Bronchial epithelial cell (primary cell): Measurements from ENCODE around the gene ATG12. TPM values are rescaled to one million over a fixed set of nuclear protein-coding genes. Genes with fewer than 3 reads are reported as not detected.
"Not testable (repeated sequence)": the region's sequence is repeated elsewhere in the genome, so short reads cannot be mapped to it uniquely, and the experiment has no call there.

Source experiments
- DNase-seq: peaks from one replicate; pipeline ENCODE4 v3.0.0-alpha.2; 2010; ENCODE audit warnings: low read depth
- FAIRE-seq: peaks from 2 replicates; lab custom pipeline; 2011; peaks lifted over from hg19 to GRCh38; lab: Jason Lieb, UNC
- H3K27me3 ChIP-seq: 2 replicates; pipeline ENCODE4 v1.5.1; 2011; ENCODE audit warnings: low read length; ENCODE audit not compliant: control insufficient read depth, insufficient read depth
- H3K36me3 ChIP-seq: 2 replicates; pipeline ENCODE4 v1.5.1; 2011; ENCODE audit warnings: low read length; ENCODE audit not compliant: control insufficient read depth, insufficient read depth
- H3K4me3 ChIP-seq: 2 replicates; pipeline ENCODE4 v1.5.1; 2011; ENCODE audit warnings: mild to moderate bottlenecking, low read depth, low read length, control low read depth
- total RNA-seq: library from RNA; depleted of rRNA; stranded (reverse); fragments of >200 nt; gene quantifications from 2 replicates; pipeline ENCODE4 v1.2.1, GENCODE V29; 2014
- TF ChIP-seq, protein P1 (sequence below): IDR thresholded peaks from 2 replicates; pipeline ENCODE4 v1.5.1; 2011; ENCODE audit warnings: mild to moderate bottlenecking, moderate library complexity, low read length, control low read depth, inconsistent platforms; ENCODE audit not compliant: insufficient read depth, severe bottlenecking

ATG12 gene
- total RNA-seq, 1 donor from 2014 or later = 45.5 TPM

DNA sequence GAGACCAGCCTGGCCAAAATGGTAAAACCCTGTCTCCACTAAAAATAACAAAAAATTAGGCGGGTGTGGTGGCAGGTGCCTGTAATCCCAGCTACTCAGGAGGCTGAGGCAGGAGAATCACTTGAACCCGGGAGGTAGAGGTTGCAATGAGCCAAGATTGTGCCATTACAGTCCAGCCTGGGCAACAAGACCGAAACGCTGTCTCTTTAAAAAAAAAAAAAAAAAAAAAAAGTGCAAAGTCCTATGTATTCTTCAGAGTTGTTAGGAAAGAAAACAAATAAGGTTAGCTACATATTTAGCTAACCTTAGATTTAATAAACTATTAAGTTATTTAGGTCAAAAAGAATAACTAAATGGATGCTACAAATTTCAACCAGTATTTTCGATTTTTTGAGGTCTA lies 11.5 kb downstream of the ATG12 start:
- H3K36me3 ChIP-seq = no peaks in the 10 kb centered on the region
- H3K4me3 ChIP-seq = no peak overlapping the region
- TF ChIP-seq, protein P1, sequence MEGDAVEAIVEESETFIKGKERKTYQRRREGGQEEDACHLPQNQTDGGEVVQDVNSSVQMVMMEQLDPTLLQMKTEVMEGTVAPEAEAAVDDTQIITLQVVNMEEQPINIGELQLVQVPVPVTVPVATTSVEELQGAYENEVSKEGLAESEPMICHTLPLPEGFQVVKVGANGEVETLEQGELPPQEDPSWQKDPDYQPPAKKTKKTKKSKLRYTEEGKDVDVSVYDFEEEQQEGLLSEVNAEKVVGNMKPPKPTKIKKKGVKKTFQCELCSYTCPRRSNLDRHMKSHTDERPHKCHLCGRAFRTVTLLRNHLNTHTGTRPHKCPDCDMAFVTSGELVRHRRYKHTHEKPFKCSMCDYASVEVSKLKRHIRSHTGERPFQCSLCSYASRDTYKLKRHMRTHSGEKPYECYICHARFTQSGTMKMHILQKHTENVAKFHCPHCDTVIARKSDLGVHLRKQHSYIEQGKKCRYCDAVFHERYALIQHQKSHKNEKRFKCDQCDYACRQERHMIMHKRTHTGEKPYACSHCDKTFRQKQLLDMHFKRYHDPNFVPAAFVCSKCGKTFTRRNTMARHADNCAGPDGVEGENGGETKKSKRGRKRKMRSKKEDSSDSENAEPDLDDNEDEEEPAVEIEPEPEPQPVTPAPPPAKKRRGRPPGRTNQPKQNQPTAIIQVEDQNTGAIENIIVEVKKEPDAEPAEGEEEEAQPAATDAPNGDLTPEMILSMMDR = no peak
- no peak for FAIRE-seq
- DNase-seq = no peak
- no peaks in the 10 kb centered on the region for H3K27me3 ChIP-seq

DNA sequence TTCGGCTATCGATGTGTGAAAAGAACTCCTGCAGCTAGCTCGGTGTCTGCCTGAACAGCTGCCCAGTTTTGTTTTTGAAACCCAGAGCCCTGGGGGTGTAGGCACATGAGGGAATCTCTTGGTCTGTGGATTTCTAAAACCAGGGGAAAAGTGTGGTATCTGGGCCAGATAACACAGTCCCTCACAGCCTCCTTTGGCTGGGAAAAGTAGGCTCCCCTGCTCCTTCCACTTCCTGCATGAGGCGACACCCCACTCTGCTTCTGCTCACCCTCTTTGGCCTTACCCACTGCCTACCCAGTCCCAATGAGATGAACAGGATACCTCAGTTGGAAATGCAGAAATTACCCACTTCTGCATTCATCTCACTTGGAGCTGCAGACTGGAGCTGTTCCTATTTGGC lies 15.4 kb downstream of the ATG12 start:
- no peak for FAIRE-seq
- no peak for DNase-seq
- H3K4me3 ChIP-seq = no peak overlapping the region
- TF ChIP-seq, protein P1 = no peak
- H3K27me3 ChIP-seq = no peaks in the 10 kb centered on the region
- no peaks in the 10 kb centered on the region for H3K36me3 ChIP-seq

DNA sequence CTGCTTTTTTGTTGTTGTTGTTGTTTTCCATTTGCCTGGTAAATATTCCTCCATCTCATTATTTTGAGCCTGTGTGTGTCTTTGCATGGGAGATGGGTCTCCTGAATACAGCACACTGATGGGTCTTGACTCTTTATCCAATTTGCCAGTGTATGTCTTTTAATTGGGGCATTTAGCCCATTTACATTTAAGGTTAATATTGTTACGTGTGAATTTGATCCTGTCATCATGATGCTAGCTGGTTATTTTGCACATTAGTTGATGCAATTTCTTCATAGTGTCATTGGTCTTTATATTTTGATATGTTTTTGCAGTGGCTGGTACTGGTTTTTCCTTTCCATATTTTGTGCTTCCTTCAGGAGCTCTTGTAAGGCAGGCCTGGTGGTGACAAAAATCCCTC lies 16.4 kb downstream of the ATG12 start:
- not testable (repeated sequence) for DNase-seq, H3K36me3 ChIP-seq, H3K27me3 ChIP-seq, H3K4me3 ChIP-seq, FAIRE-seq

DNA sequence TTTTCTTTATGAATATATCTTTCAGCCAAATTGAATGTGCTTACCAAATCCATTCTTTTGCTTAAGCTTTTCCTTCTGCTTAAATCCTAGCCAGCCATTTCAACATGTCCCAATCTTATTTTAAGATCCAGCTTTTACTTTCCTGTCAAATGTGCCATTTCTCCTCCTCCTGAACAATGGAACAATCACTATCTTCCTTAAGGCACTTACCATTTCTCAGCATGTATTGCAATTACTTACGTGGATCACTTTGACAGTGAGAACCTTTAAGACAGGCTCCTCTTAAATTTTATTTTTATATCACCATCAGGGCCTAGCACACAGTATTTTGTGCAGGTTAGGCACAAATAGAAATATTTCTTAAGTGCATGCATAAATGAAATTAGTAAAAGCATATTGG lies 20.5 kb downstream of the ATG12 start:
- TF ChIP-seq, protein P1 = no peak
- Histone ChIP-seq H3K27me3 (peaks cover 11% of the 10 kb centered on the region), H3K36me3 (no peaks in the 10 kb centered on the region), H3K4me3 (no peak overlapping the region)
- DNase-seq (no peak), FAIRE-seq (no peak)

DNA sequence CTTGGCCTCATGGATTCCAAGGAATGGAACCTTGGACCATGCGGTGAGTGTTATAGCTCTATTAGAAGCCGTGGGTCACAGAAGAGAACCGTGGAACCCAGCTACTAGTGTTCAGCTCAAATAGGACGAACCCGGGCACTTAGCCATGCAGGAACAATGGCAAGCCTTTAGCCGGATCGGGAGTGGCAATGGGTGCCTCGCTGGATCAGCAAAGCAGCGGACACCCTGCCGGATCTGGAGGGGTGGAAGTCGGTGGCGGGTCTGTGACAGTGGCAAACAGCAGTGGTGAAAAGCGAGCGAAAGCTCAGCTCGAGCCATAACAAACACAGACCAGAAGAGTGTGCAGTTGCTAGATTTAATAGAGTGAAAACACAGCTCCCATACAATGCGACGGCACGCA lies 22.5 kb downstream of the ATG12 start:
- Histone ChIP-seq H3K27me3 (peaks cover 29% of the 10 kb centered on the region), H3K4me3 (no peak overlapping the region), H3K36me3 (no peaks in the 10 kb centered on the region)
- DNase-seq (no peak), FAIRE-seq (no peak)
- TF ChIP-seq, protein P1 = no peak

DNA sequence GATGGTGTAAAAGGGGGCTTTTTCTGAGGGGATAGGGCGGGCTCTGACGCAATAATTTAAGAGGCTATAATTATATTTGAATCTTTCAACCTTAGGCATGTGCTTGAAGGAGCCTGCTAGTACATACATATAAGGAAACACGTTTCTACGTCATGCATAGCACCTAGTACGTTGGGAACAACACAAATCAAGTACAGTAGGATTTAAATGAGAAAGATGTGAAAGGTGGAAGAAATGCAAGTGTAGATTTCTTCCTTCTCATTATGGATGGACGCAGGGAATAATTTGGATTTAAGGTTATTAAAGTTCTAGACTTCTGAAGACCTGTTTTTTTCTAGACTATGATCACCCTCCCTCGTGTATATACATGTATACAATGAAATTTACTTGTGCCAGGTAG lies 24.0 kb downstream of the ATG12 start:
- DNase-seq = no peak
- FAIRE-seq = no peak
- H3K36me3 ChIP-seq = no peaks in the 10 kb centered on the region
- no peak overlapping the region for H3K4me3 ChIP-seq
- TF ChIP-seq, protein P1 = no peak
- peaks cover 30% of the 10 kb centered on the region for H3K27me3 ChIP-seq
